GM18526 (cell line): ENCODE data around the gene CCDC54.

Source experiments
- POLR2A ChIP-seq: IDR thresholded peaks from 3 replicates; pipeline ENCODE4 v1.6.1; 2011; ENCODE audit not compliant: insufficient read length; ENCODE audit errors: extremely low read depth

CCDC54 gene

DNA sequence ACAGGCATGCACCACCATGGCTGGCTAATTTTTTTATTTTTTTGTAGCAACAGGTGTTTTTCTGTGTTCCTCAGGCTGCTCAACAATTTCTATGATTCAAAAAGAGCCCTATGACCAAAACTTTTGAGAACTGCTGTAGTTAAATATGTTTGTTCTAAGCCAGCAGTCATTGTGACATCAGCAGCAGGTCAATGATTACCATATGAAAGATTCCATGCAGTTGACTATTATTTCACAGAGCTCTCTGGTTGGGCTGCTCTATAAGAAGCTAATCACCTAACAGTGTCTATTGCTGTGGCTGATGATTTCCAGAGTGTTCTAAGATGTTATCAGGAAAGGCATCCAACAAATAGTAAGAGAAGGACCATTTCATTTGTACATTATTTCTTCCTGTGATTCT is at the start of gene CCDC54:
TSS of gene CCDC54 (plus strand) at position 289 of the 400 bp plus-strand sequence. CDS start 149 bp downstream, outside the sequence.
- TF ChIP-seq POLR2A = no peak

DNA sequence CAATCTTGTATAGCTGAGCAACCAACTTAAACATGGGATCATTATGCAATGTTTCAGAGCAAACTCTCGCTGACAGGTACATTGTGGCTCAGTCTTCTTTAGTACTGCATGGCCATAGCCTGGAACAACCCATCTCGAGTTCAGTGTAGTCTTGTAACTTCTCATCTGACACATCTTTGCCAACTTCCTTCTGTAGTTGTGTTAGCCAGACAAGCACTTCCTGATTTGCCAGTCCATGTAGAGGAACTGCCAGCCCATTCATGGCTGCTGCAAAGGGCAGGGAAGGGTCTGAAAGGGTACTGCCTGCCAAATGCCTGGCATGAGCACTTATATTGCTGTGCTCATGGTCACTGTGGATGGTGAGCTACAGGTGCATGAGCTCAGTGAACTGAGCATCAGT is 49.2 kb upstream of the CCDC54 start:
- TF ChIP-seq POLR2A = no peak

DNA sequence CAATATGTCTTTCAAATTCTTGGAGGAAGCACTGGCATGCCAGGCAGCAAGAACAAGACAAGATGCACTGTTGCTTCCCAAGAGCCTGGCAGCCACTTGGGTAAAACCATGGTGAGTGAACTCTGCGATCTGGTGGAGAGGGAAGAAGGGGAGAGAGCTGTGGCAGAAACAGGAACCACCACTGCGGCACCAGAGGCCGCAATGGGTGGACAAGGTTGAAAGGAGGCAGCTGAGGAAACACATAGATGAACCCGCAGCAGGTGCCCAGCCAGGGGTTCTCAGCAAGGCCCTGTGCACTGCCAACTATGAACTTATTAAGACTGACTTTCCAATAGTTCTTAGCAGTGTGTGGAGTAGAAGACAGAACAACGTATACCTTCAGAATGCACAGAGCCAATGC is 48.2 kb upstream of the CCDC54 start:
- no peak for TF ChIP-seq POLR2A

DNA sequence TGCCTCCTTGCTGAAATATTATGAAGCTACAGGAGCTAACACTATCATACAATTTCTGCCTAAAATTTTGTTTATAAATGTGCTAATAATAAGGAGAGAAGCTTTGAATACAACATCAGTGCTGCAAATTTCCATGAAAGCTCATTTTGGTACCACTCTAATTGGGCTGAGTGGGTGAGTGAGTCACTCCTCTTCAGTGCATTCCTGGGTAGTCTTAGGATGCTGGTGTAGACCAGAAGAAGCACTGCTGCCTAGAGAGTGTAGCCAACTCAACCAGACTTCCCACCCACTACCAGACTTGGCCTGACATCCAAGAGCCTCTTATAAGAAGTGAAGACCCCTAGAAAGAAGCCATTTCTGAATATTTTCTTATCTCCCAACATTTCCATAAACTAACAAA is 32.5 kb upstream of the CCDC54 start:
- TF ChIP-seq POLR2A = no peak

DNA sequence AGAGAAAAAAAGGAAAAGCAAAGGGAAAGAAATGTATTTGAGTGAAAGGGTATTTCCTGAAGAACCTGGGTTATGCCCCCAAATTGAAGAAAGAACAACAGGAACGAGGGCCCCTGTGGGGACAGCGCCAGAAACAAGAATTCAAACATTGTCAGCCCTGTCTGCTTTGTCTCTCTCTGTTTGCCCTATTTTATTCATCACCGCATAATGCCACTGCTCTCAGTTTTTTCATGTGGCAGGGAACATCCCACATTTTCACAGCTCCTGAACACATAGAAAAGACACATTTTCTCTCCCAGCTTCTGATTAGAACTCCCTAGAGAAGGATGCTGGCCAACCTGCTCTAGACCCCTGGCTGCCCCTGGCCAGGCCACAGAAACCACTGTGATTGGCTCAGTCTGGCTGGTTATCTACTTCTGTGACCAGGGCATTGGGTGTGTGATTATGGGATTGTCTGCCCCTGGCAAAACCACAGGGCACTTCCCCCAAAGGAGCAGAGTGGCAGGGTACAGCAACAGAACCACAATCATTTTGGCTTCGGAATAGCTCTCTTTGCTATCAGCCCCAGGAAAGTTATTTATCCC is 31.3 kb upstream of the CCDC54 start:
- TF ChIP-seq POLR2A = no peak

DNA sequence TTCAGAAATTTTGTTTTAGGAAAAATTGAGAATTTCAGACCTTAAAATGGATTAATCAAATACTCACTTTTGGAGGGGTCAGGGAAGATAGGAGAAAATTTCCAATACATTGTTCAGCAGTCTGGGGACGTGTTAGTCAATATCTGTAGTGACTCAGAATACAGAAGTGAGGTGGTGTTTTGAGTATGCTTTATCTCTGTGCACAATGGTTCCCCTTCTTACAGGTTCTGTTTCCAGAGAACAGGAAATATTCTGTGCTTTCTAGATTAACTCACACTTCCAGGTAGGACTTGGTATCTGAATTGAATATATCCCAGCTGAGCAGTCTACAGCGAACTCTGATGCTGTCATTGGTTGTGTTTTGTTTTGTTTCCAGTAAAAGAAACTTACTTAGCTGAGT is 30.7 kb upstream of the CCDC54 start:
- TF ChIP-seq POLR2A = no peak

DNA sequence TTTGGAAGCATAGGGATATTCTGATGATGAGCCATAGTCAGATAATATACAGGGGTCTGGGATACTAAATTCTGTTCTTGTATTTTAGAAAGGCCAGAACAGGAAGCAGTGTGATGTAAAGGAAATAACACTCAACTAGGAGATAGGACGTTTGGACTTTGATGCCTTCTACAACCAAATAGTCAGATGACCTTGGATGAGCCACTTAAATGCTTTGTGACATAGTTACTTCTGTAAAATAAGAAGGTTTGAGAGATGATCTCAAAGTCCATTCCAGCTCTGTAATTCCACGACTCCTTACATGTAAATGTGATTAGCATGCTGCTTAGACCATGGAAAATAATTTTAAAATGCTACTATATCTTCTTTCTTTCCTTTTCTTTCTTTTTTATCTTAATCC is 29.5 kb upstream of the CCDC54 start:
- no peak for TF ChIP-seq POLR2A

DNA sequence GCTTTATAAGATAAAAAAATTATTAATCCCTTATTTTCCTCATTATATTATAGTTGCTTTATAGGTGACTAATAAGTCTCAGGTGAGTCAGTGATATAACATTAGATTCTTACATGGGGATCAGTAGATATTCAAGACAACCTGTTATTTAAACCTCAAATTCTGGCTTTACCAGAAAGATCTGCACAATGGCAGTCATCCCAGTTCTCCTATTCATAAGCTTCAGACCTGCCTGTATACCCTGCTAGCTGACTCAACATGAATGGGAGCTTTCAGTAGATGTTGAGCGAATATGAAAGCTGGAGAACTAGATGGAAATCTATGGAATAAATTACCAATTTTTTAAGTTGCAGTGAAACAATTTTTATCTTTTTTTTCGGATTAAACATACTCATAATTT is 20.5 kb upstream of the CCDC54 start:
- no peak for TF ChIP-seq POLR2A

DNA sequence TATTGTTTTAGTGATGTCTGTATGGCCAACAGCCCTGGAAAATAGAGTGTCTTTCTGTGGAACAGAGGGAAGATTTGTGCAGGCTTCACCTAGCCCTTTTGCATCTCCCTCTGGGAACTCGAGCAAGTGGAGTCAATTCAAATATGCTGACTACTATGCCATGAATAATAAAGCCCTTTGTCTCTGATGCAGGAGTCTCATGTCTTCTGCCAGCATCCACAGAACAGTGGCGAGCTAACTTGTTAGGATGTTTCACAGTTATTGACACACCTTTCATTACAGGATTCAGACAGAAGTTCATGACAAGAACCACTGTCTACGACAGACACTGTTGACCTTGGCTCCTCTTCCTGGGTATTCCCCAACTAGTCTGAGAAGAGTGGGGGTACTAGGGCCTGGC is 15.6 kb upstream of the CCDC54 start:
- TF ChIP-seq POLR2A = no peak

DNA sequence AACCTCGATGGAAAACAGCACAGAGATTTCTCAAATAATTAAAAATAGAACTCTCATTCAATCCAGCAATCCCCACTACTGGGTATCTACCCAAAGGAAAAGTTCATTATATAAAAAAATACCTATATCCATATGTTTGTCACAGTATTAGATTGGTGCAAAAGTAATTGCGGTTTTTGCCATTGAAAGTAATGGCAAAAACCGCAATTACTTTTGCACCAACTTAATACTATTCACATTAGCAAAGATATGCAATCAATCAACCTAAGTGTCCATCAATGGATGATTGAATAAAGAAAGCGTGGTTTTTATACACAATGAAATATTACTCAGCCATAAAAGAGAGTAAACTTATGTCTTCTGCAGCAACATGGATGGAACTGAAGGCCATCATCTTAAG is 12.2 kb upstream of the CCDC54 start:
- no peak for TF ChIP-seq POLR2A

DNA sequence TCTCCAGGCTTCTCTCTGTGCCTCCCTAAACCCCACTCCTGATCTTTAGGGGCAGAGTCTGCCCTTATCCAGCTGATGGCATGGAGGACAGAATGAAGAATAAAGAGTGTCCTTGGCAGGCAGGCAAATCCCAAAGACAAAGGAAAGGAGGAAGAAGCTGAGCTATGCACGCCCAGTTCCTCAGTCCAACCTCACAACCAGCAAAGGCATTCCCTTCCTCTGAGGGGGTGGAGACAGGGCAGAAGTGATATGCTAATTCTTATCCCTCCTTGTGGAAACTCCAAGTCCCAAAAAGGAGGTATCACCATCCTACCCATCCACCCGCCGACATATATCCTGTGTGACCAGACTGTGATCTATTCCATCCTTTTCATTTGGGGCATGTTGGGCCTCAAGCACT is 10.5 kb upstream of the CCDC54 start:
- no peak for TF ChIP-seq POLR2A

DNA sequence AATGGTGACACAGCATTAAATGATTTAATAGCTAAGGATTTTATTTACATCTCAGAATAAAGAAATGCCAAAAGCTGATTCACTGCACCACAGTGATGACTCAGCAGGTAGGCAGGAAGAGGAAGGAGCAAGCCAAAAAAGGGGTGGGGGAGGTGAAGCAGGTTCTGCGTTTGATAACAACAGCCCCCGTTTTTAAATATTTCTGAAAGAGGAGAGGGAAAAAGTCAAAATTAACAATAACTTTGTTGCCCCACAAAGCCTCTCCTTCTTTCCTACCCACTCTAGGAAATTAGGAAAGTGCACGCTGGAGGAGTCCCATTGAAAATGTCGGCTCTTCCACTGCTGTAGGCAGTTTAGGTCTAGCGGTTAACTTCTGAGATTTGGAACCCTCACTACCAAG is 9.9 kb upstream of the CCDC54 start:
- TF ChIP-seq POLR2A = no peak

DNA sequence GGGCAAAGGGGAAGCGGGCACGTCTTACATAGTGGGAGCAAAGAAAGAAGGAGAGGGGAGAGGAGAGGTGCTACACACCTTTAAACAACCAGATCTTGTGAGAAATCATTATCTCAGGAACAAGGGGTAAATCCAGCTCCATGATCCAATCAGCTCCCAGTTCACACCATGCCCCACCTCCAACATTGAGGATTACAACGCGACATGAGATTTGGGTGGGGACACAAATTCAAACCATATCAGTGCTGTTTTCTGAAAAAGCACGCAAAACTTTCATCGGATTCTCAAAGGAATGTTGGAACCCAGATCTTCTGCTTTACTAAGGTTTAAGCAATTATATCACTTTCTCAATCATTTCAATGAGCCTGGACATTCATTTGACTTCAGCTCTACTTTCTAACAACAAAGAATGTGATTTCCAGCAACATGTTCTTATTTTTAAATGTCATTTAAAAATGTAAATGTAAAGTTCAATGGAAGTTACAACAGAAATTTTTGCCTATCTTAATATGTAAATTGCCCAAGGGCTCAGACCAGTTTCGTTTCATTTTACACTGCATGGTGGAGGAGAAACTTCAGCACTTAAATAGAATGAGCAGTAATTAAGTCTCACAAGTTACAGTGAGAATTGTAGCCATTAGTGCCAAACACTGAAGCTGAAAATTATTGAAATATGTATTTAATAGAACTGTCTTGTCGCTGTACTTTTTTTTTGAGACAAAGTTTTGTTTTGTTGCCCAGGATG is 8.4 kb upstream of the CCDC54 start:
- no peak for TF ChIP-seq POLR2A

DNA sequence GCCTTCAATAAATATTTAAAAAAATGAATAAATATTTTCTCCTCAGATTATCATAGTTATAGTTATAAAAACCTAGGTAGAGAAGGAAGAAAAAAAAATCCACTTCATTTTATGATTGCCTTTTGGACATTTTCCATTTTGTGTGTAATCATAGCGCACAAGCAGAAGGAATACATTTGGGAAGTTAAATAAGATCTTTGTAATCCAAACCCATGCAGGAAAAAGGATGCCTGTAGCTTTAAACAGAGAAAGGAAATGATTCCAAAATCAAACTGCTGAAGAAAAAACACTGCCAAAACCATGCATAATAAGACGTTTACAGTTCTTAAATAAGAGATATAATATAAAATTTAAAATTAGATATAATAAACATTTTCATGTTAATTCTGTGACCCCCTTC is 7.4 kb upstream of the CCDC54 start:
- no peak for TF ChIP-seq POLR2A

DNA sequence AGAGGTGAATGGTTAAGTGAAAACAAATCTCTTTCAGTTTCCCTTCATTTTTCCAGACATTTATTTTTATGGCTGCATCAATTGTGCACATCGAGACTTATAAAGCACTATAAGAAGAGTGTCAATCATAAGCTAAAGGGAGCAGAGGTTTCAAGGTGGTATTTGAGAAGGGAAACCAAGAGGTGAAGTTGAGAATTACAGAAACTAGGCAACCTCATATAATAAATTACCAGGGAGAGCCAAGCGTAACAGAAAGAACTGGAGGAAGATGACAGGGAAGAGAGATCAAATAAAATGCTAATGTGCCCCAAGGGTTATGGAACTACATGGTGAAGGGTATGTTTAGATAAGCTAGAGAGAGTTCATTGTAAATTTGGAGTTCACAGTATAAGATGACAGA is 6.3 kb upstream of the CCDC54 start:
- TF ChIP-seq POLR2A = no peak

DNA sequence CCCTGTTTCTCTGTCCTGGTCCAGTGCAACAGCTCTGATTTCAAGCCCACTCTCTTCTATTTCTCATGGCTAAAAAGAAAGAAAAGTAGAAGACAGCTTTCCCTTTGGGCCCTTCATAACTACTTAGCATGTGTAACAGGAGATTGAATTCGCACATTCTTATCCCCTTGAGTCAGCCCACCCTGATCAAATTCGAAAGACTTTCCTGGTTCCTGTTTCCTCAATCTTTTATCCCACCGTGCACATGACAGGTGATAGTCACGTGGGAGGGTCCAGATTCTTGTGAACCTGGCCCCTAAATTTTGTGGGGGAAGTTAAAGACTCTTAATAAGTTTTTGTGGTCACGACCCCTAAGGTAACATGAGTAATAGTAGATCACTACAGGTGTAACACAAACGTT is 4.7 kb upstream of the CCDC54 start:
- TF ChIP-seq POLR2A = no peak

DNA sequence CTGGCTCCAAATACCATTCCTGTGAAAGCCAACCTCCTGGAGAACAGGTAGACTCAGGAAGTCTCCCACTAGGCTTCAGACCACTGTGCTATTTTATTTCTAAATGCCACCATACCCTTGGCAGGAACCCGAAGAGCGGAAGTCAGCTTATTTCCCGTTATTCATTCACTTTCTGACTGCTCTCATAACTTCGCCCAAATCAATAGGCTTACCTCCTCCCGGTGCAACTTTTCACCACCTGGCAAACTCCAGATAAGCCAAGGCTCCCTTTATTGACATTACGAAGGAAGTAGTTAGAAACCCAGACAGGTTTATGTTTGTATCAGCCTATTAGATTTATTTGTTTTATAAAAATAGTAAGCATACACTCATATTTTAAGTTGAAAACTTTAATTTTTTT is 3.3 kb upstream of the CCDC54 start:
- TF ChIP-seq POLR2A = no peak

DNA sequence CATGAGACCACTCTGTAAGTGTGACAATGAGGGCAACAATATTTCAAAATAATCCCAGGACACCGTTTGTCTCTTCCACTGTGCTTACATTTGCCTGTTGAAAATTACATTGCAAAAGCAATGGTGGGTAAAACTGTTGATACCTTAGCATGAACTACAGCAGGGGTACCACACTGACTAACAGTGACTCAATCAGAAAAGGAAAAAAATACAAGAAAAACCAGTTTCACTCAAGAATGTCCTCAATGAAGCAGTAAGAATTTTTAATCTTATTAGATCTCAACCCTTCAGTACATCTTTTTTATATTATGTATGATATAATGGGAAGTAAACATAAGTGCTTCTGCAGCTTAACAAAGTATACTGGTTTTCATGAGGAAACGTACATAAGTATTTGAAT is 1.6 kb upstream of the CCDC54 start:
- no peak for TF ChIP-seq POLR2A

DNA sequence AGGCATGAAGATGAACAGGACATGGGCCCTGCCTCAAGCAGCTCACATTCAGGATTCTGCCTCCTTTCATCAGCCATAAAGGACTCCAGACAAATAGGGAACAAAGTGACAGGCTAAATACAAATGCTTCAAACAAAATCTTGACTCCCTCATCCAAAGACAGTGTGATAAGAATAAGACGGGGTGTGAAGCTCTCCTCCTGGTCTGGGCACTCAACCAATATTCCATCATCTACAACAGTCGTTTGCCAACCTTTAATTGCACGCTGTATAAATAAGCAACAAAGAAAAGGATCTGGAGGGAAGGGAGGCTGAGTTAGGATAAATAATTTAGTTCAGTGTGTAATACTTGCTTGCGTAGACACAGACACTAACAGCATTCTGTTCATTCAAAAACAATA is 5.4 kb downstream of the CCDC54 start:
- TF ChIP-seq POLR2A = no peak
